Mesenchymal stem cell (in vitro differentiated cells and primary cell): ENCODE data around the gene RAB36.

Source experiments
- DNase-seq: peaks from one replicate; pipeline ENCODE4 v3.0.0-alpha.2; 2013
- H2AFZ ChIP-seq: one replicate; pipeline ENCODE4 v1.6.1; 2013; ENCODE audit warnings: low read depth, mild to moderate bottlenecking, control low read depth, inconsistent platforms, low read length, moderate library complexity
- H2AK5ac ChIP-seq: 2 replicates; pipeline ENCODE4 v1.6.1; 2013; ENCODE audit warnings: low read length, moderate library complexity, mild to moderate bottlenecking, inconsistent platforms; ENCODE audit not compliant: severe bottlenecking
- H2BK120ac ChIP-seq: one replicate; pipeline ENCODE4 v1.6.1; 2013; ENCODE audit warnings: low read depth, mild to moderate bottlenecking, inconsistent platforms, low read length, moderate library complexity
- H2BK12ac ChIP-seq, 2 experiments: one replicate each; pipeline ENCODE4 v1.6.1; 2013; ENCODE audit warnings: inconsistent platforms in 2 of 2, low read length in 2 of 2, mild to moderate bottlenecking in 2 of 2, moderate library complexity in 2 of 2, control low read depth in 1 of 2
- H2BK15ac ChIP-seq: one replicate; pipeline ENCODE4 v1.6.1; 2013; ENCODE audit warnings: mild to moderate bottlenecking, low read depth, inconsistent platforms; ENCODE audit not compliant: poor library complexity, severe bottlenecking
- H2BK5ac ChIP-seq: 2 replicates; pipeline ENCODE4 v1.6.1; 2013; ENCODE audit warnings: low read depth, mild to moderate bottlenecking, low read length, control low read depth, inconsistent platforms; ENCODE audit not compliant: poor library complexity, severe bottlenecking
- H3K14ac ChIP-seq, 2 experiments: one replicate each; pipeline ENCODE4 v1.6.1; 2013; ENCODE audit warnings: inconsistent platforms in 2 of 2, low read length in 2 of 2, control low read depth in 1 of 2, mild to moderate bottlenecking in 1 of 2, moderate library complexity in 1 of 2
- H3K18ac ChIP-seq, 2 experiments: one replicate each; pipeline ENCODE4 v1.6.1; 2013; ENCODE audit warnings: inconsistent platforms in 2 of 2, low read length in 2 of 2, control low read depth in 1 of 2, low read depth in 1 of 2, mild to moderate bottlenecking in 1 of 2
- H3K23ac ChIP-seq, 2 experiments: one replicate each; pipeline ENCODE4 v1.6.1; 2013; ENCODE audit warnings: inconsistent platforms in 2 of 2, low read length in 2 of 2, mild to moderate bottlenecking in 2 of 2, moderate library complexity in 2 of 2, control low read depth in 1 of 2
- H3K27ac ChIP-seq: 2 replicates; pipeline ENCODE4 v1.5.1; 2013; ENCODE audit warnings: mild to moderate bottlenecking, moderate library complexity, low read length, control low read depth, inconsistent platforms; ENCODE audit not compliant: poor library complexity, severe bottlenecking
- H3K27me3 ChIP-seq, 2 experiments: 2 replicates each; pipeline versions ENCODE4 v1.6.1 to v1.7.0; 2013; ENCODE audit warnings: low read length in 2 of 2, mild to moderate bottlenecking in 2 of 2, moderate library complexity in 2 of 2, control low read depth in 1 of 2, inconsistent platforms in 1 of 2; ENCODE audit not compliant: control insufficient read depth in 1 of 2, insufficient read depth in 1 of 2
- H3K36me3 ChIP-seq, 2 experiments: 2 replicates each; pipeline versions ENCODE4 v1.6.1 to v1.7.0; 2013; ENCODE audit warnings: low read length in 2 of 2, control low read depth in 1 of 2, inconsistent platforms in 1 of 2, low read depth in 1 of 2, mild to moderate bottlenecking in 1 of 2; ENCODE audit not compliant: insufficient read depth in 2 of 2, control insufficient read depth in 1 of 2
- H3K4ac ChIP-seq, 2 experiments: one replicate each; pipeline ENCODE4 v1.6.1; 2013; ENCODE audit warnings: inconsistent platforms in 2 of 2, low read length in 2 of 2, mild to moderate bottlenecking in 2 of 2, moderate library complexity in 2 of 2, control low read depth in 1 of 2, low read depth in 1 of 2
- H3K4me1 ChIP-seq: 2 replicates; pipeline ENCODE4 v1.6.1; 2013; ENCODE audit warnings: low read depth, low read length, control low read depth; ENCODE audit not compliant: control insufficient read depth, insufficient read depth
- H3K4me2 ChIP-seq: 2 replicates; pipeline ENCODE4 v1.6.1; 2013; ENCODE audit warnings: low read length, mild to moderate bottlenecking, inconsistent platforms; ENCODE audit not compliant: poor library complexity, severe bottlenecking
- H3K4me3 ChIP-seq, 2 experiments: 2 replicates each; pipeline versions ENCODE4 v1.5.1 to v1.7.0; 2013; ENCODE audit warnings: low read length in 2 of 2, mild to moderate bottlenecking in 2 of 2, control low read depth in 1 of 2, low read depth in 1 of 2; ENCODE audit not compliant: insufficient read depth in 1 of 2
- H3K79me1 ChIP-seq: replicated peaks from 2 replicates; pipeline ENCODE4 v1.6.1; 2013; ENCODE audit warnings: mild to moderate bottlenecking, control low read depth, low read length, inconsistent platforms; ENCODE audit not compliant: poor library complexity, severe bottlenecking
- H3K9ac ChIP-seq: 2 replicates; pipeline ENCODE4 v1.7.0; 2013; ENCODE audit warnings: mild to moderate bottlenecking, low read length, moderate library complexity
- H3K9me3 ChIP-seq: 2 replicates; pipeline ENCODE4 v1.7.0; 2013; ENCODE audit warnings: mild to moderate bottlenecking, low read length; ENCODE audit not compliant: control insufficient read depth
- H4K8ac ChIP-seq: one replicate; pipeline ENCODE4 v1.6.1; 2013; ENCODE audit warnings: inconsistent platforms, mild to moderate bottlenecking, low read length, moderate library complexity
- H4K91ac ChIP-seq: one replicate; pipeline ENCODE4 v1.6.1; 2013; ENCODE audit warnings: mild to moderate bottlenecking, low read length, inconsistent platforms
- WGBS: methylation state at CpG from one replicate; pipeline ENCODE4 v1.1.7; 2013; ENCODE audit warnings: mixed read lengths; 5-methylcytosine and 5-hydroxymethylcytosine counted together

The RAB36 gene

DNA sequence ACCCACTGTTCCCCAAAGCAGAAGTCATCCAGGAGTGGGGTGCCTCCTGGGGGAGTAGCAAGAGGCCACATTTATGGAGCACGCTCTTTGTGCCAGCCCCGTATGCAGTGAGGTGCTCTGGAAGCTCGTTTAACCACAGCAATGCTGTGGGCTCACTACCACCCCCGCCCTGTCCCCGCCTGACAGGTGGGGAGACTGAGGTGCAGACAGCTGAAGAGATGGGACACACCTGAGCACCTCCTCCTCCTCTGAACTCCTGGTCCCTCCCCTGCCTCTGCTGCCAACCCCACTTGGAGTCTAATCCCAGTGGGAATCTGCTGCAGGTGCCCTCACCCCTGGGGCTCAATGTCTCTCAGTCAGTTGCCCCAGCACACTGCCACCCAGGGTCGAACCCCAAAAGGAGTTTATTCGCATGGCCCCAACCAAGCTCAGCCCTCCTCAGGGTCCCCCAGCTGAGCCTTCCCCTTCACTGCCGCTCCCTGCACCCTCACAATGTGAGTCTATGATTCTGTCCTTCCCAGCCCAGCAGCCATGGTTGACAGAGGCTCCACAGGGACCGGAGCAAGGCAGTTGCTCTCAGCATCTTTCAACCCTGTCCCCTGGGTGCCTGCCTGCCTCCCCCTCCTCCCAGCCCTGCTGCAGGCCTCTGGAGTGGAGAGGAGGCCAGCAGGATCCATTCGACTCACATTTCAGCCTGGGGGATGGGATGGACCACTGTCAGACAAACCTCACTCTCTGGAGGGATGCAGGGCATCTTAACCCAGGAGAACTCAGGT lies 21.8 kb downstream of the RAB36 start:
- no peak overlapping the region for H4K8ac ChIP-seq
- 75% methylated on average over 10 of the region's 10 CpGs for WGBS
- H3K36me3 ChIP-seq: no peaks in the 10 kb centered on the region
- no peak overlapping the region for H2BK15ac ChIP-seq
- DNase-seq: no peak
- no peaks in the 10 kb centered on the region for H3K4me1 ChIP-seq
- no peak overlapping the region for H3K23ac ChIP-seq
- no peak overlapping the region for H3K4me2 ChIP-seq
- no peak overlapping the region for H2AK5ac ChIP-seq
- H3K18ac ChIP-seq: no peak overlapping the region
- H3K4ac ChIP-seq: no peak overlapping the region
- H3K27ac ChIP-seq: no peak overlapping the region
- H2BK5ac ChIP-seq: no peak overlapping the region
- H3K9ac ChIP-seq: no peak overlapping the region
- H3K4me3 ChIP-seq: no peak overlapping the region
- no peak overlapping the region for H4K91ac ChIP-seq
- H3K79me1 ChIP-seq: no peaks in the 10 kb centered on the region
- no peak overlapping the region for H2AFZ ChIP-seq
- no peak overlapping the region for H2BK120ac ChIP-seq
- H2BK12ac ChIP-seq: no peak overlapping the region
- no peaks in the 10 kb centered on the region for H3K9me3 ChIP-seq
- H3K27me3 ChIP-seq: peaks cover 13 to 20% of the 10 kb centered on the region in 2 experiments
- H3K14ac ChIP-seq: no peak overlapping the region

DNA sequence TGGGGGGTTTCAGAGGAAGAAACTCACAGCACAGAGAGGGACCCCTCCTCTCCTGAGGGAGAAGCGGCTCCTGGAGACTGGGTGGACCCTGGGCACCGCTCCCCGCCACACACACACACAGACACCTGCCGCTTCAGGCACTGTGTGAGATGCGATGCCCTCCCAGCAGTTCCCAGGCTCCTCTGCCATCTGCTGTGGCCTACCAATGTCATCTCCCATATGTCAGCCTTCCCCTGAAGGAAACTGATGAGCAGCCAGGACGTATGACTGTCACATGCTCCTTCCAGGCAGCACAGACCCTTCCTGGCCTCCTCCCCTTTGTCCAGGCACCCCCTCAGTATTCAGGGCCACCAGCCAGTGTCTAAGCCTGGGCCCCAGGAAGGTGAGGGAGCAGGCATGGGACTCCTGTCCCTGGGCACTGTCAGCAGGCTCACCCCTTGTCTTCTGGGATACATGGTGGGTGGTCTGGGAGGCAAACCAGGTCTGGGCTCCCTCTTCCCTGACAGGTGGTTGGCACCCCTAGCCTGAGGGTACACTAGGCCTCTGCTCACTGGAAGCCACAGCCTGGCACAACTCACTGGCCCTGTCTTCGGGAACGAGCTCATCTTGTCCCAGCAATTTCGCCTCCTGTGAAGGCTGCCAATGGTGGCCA lies 23.2 kb downstream of the RAB36 start:
- H3K4me3 ChIP-seq: no peak overlapping the region
- H3K27ac ChIP-seq: no peak overlapping the region
- H3K79me1 ChIP-seq: no peaks in the 10 kb centered on the region
- H2AK5ac ChIP-seq: no peak overlapping the region
- no peak overlapping the region for H3K4me2 ChIP-seq
- H2AFZ ChIP-seq: no peak overlapping the region
- DNase-seq: no peak
- no peak overlapping the region for H3K9ac ChIP-seq
- no peak overlapping the region for H3K18ac ChIP-seq
- no peak overlapping the region for H3K23ac ChIP-seq
- no peak overlapping the region for H3K14ac ChIP-seq
- no peak overlapping the region for H2BK12ac ChIP-seq
- H3K4me1 ChIP-seq: no peaks in the 10 kb centered on the region
- 83% methylated on average over 9 of the region's 9 CpGs for WGBS
- H4K91ac ChIP-seq: no peak overlapping the region
- no peak overlapping the region for H3K4ac ChIP-seq
- no peak overlapping the region for H2BK5ac ChIP-seq
- no peaks in the 10 kb centered on the region for H3K9me3 ChIP-seq
- no peak overlapping the region for H2BK15ac ChIP-seq
- peaks cover 13 to 20% of the 10 kb centered on the region in 2 experiments for H3K27me3 ChIP-seq
- H2BK120ac ChIP-seq: no peak overlapping the region
- H3K36me3 ChIP-seq: no peaks in the 10 kb centered on the region
- H4K8ac ChIP-seq: no peak overlapping the region

DNA sequence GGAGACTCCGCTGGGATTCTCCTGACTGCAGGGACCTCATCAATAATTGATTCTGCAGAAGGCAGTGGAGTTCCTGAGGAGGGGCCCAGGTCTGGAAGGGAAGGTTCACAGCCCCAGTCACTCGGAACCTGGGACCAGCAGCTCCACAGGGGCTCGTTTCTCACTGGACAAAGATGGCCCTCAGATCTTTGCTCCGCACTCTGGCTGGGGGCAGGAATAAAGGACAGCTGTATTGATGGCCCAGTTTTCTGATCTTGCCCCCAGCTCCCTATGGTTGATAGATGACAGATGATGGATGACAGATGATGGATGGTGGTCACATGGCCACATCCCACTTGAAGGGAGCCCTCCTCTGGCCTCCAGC lies 23.7 kb downstream of the RAB36 start:
- no peak overlapping the region for H2BK12ac ChIP-seq
- WGBS: 86% methylated on average over 4 of the region's 4 CpGs
- no peak overlapping the region for H3K4ac ChIP-seq

GRCh38 chr22:23175817-23176644 lies 30.8 kb downstream of the RAB36 start:
- H3K4me3 ChIP-seq: peak overlapping the region in 1 of 2 experiments; percentile 28
- no peak overlapping the region for H3K4ac ChIP-seq
- H2BK15ac ChIP-seq: no peak overlapping the region
- H2BK120ac ChIP-seq: no peak overlapping the region
- H3K36me3 ChIP-seq: no peaks in the 10 kb centered on the region
- no peak overlapping the region for H2BK5ac ChIP-seq
- no peak overlapping the region for H3K27ac ChIP-seq
- DNase-seq: no peak
- H2AFZ ChIP-seq: no peak overlapping the region
- no peak overlapping the region for H3K9ac ChIP-seq
- no peak overlapping the region for H2BK12ac ChIP-seq
- no peak overlapping the region for H3K23ac ChIP-seq
- H3K4me2 ChIP-seq: no peak overlapping the region
- H3K18ac ChIP-seq: no peak overlapping the region
- no peak overlapping the region for H2AK5ac ChIP-seq
- H3K79me1 ChIP-seq: no peaks in the 10 kb centered on the region
- H3K9me3 ChIP-seq: peaks cover 21% of the 10 kb centered on the region
- no peaks in the 10 kb centered on the region for H3K27me3 ChIP-seq
- H4K8ac ChIP-seq: peak overlapping the region; percentile 12
- peaks cover 16% of the 10 kb centered on the region for H3K4me1 ChIP-seq
- H4K91ac ChIP-seq: no peak overlapping the region
- H3K14ac ChIP-seq: no peak overlapping the region
- 86% methylated on average over 9 of the region's 10 CpGs for WGBS

More for the DNA sequence above, 23.7 kb downstream of the RAB36 start:
- Histone ChIP-seq H3K4me3 (no peak overlapping the region), H3K36me3 (no peaks in the 10 kb centered on the region), H3K79me1 (no peaks in the 10 kb centered on the region), H4K91ac (no peak overlapping the region), H2AK5ac (no peak overlapping the region), H3K4me1 (no peaks in the 10 kb centered on the region), H3K9ac (no peak overlapping the region), H3K4me2 (no peak overlapping the region), H3K18ac (no peak overlapping the region), H2AFZ (no peak overlapping the region), H3K23ac (no peak overlapping the region), H3K27ac (no peak overlapping the region), H2BK15ac (no peak overlapping the region), H3K14ac (no peak overlapping the region), H2BK5ac (no peak overlapping the region), H2BK120ac (no peak overlapping the region), H4K8ac (no peak overlapping the region), H3K9me3 (no peaks in the 10 kb centered on the region), H3K27me3 (peaks cover 13 to 20% of the 10 kb centered on the region in 2 experiments)
- DNase-seq: no peak
